ENCODE data around the gene BAD. TPM values are rescaled to one million over a fixed set of nuclear protein-coding genes. Genes with fewer than 3 reads are reported as not detected.
A peak's percentile ranks its signal among the peaks of the same experiment; 100 is the strongest.

The BAD gene
- total and polyA plus RNA-seq, 8 donors, result 45.0 to 71.4 (median 55.1) TPM

DNA sequence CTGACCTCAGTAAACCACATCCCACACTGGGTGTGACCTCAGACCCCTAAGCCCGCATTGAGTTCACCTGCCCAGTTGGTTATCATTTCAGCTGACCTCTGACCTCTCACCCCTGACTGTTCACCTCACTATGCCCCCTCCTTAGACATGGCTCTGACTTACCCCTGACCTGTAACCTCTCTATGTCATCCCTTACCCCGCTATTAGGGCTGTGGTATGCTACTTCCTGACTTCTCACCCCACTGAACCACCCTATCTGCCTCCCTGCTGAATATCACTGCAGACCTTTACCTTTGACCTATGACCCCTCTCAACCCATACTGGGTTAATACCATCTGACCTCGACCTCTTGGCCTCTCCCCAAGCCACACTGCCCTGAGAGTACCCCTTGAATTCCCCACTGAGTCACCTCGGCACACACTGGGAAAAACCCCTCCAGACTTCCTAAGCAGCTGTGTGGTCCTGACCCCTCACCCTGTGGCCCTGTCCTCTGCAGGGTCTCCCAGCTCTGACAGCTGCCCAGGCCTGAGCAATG, 24.9 kb downstream of the BAD start:
- H3K27me3 ChIP-seq, result no peaks in the 10 kb centered on the region
- TF ChIP-seq, protein P1, sequence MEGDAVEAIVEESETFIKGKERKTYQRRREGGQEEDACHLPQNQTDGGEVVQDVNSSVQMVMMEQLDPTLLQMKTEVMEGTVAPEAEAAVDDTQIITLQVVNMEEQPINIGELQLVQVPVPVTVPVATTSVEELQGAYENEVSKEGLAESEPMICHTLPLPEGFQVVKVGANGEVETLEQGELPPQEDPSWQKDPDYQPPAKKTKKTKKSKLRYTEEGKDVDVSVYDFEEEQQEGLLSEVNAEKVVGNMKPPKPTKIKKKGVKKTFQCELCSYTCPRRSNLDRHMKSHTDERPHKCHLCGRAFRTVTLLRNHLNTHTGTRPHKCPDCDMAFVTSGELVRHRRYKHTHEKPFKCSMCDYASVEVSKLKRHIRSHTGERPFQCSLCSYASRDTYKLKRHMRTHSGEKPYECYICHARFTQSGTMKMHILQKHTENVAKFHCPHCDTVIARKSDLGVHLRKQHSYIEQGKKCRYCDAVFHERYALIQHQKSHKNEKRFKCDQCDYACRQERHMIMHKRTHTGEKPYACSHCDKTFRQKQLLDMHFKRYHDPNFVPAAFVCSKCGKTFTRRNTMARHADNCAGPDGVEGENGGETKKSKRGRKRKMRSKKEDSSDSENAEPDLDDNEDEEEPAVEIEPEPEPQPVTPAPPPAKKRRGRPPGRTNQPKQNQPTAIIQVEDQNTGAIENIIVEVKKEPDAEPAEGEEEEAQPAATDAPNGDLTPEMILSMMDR (IDR thresholded peaks at IDR 0.05), result no peak
- H3K27ac ChIP-seq, result no peak overlapping the region
- H3K36me3 ChIP-seq, result peaks cover 0 to 95% of the 10 kb centered on the region in 2 donors
- intact Hi-C loops (cut with DNase I), result no loop called here
- no peaks in the 10 kb centered on the region for H3K9me3 ChIP-seq
- ATAC-seq (no peak), DNase-seq (no peak)
- H3K4me3 ChIP-seq, result no peak overlapping the region
- H3K4me1 ChIP-seq, result no peaks in the 10 kb centered on the region

DNA sequence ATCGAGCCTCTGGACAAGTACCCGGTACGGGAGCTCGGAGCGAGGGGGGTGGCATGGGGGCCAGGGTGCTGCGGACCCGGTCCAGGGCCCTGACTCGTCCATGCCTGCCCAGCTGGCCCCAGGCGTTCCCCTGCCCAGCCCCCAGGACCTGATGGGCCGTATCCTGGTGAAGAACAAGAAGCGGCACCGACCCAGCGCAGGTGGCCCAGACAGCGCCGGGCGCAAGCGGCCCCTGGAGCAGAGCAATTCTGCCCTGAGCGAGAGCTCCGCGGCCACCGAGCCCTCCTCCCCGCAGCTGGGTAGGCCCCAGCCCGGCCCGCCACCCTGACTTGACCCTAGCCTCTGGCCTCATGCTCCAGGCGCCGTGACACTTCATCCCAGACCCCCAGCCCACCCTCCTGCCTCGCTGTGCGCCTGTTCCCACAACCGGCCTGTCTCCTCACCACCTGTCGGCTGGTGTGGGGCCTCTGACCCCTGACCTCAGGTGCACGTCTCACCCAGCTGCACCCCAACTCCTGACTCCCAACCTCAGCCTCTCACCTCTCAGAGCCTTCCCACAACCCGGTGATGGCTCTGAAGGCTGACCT, 25.4 kb downstream of the BAD start:
- DNase-seq, result peak in 1 of 4 donors; percentile 69
- H3K9me3 ChIP-seq, result no peaks in the 10 kb centered on the region
- ATAC-seq, result no peak
- H3K27ac ChIP-seq, result no peak overlapping the region
- TF ChIP-seq, protein P1 (IDR thresholded peaks at IDR 0.05), result no peak
- no peak overlapping the region for H3K4me3 ChIP-seq
- peaks cover 0 to 94% of the 10 kb centered on the region in 2 donors for H3K36me3 ChIP-seq
- intact Hi-C loops (cut with DNase I), result no loop called here
- peaks cover 0 to 3% of the 10 kb centered on the region in 2 donors for H3K4me1 ChIP-seq
- H3K27me3 ChIP-seq, result no peaks in the 10 kb centered on the region

- intact Hi-C loops (cut with DNase I), result no loop called here
- H3K36me3 ChIP-seq, result peaks cover 0 to 87% of the 10 kb centered on the region in 2 donors
- H3K27ac ChIP-seq, result no peak overlapping the region
- no peak overlapping the region for H3K4me3 ChIP-seq
- ATAC-seq (no peak), DNase-seq (peak in 1 of 4 donors; percentile 71)
- TF ChIP-seq, protein P1 (IDR thresholded peaks at IDR 0.05), result no peak
- no peaks in the 10 kb centered on the region for H3K9me3 ChIP-seq
- no peaks in the 10 kb centered on the region for H3K27me3 ChIP-seq
- H3K4me1 ChIP-seq, result peaks cover 0 to 10% of the 10 kb centered on the region in 2 donors
Observed at GRCh38 chr11:64258356-64258755, 26.1 kb downstream of the BAD start.

- TF ChIP-seq, protein P1 (IDR thresholded peaks at IDR 0.05), result no peak
- peaks cover 0 to 66% of the 10 kb centered on the region in 2 donors for H3K36me3 ChIP-seq
- intact Hi-C loops (cut with DNase I), result no loop called here
Observed at GRCh38 chr11:64256300-64256699, 28.2 kb downstream of the BAD start.

GRCh38 chr11:64255135-64256128, 29.0 kb downstream of the BAD start:
- H3K4me3 ChIP-seq, result no peak overlapping the region
- H3K36me3 ChIP-seq, result peaks cover 0 to 62% of the 10 kb centered on the region in 2 donors
- DNase-seq, result peak in 1 of 4 donors; percentile 70
- TF ChIP-seq, protein P1 (IDR thresholded peaks at IDR 0.05), result no peak
- peaks cover 9 to 34% of the 10 kb centered on the region in 2 donors for H3K4me1 ChIP-seq
- no peak overlapping the region for H3K27ac ChIP-seq
- no peak for ATAC-seq
- intact Hi-C loops (cut with DNase I), result no loop called here
- H3K27me3 ChIP-seq, result no peaks in the 10 kb centered on the region
- H3K9me3 ChIP-seq, result no peaks in the 10 kb centered on the region

More at GRCh38 chr11:64256300-64256699, 28.2 kb downstream of the BAD start:
- DNase-seq (peak in 1 of 4 donors; percentile 62), ATAC-seq (no peak)
- Histone ChIP-seq H3K27me3 (no peaks in the 10 kb centered on the region), H3K4me3 (no peak overlapping the region), H3K27ac (no peak overlapping the region), H3K4me1 (peaks cover 5 to 26% of the 10 kb centered on the region in 2 donors), H3K9me3 (no peaks in the 10 kb centered on the region)
